ENCODE results near the gene VAMP5.

The VAMP5 gene

GRCh38 chr2:85631316-85631715 is 47.1 kb downstream of the VAMP5 start:
- DNase-seq (ENCODE audit: low read depth in 2 of 2): no peak

GRCh38 chr2:85635011-85635410 is 50.8 kb downstream of the VAMP5 start:
- no peak for DNase-seq (ENCODE audit: low read depth in 2 of 2)

GRCh38 chr2:85635636-85636035 is 51.4 kb downstream of the VAMP5 start:
- no peak for DNase-seq (ENCODE audit: low read depth in 2 of 2)

DNA sequence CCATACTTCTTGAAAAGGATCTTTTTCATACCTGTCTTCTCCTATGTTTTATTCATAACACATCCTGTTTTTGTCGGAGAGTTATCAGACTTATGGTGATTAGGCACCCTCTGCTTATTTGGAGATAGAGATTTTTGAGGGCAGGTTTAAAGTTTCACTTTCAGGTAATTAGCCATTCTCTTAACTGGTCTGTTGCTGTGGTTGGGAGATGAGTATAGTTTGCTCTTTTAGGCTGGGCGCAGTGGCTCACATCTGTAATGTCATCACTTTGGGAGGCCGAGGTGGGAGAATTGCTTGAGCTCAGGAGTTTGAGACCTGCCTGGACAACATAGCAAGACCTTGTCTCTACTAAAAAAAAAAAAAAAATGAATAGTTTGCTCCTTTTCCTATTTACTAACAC is 58.5 kb downstream of the VAMP5 start:
- no peak for DNase-seq (ENCODE audit: low read depth in 2 of 2)
